GM18868 (cell line): ENCODE data around the gene PRDM2.

Experiments
- ATAC-seq: cut with Tn5 transposase; IDR thresholded peaks from one replicate; pipeline ENCODE4 v1.9.1; 2021; ENCODE audit warnings: mild to moderate bottlenecking, moderate library complexity; ENCODE audit not compliant: unreplicated experiment

The PRDM2 gene

DNA sequence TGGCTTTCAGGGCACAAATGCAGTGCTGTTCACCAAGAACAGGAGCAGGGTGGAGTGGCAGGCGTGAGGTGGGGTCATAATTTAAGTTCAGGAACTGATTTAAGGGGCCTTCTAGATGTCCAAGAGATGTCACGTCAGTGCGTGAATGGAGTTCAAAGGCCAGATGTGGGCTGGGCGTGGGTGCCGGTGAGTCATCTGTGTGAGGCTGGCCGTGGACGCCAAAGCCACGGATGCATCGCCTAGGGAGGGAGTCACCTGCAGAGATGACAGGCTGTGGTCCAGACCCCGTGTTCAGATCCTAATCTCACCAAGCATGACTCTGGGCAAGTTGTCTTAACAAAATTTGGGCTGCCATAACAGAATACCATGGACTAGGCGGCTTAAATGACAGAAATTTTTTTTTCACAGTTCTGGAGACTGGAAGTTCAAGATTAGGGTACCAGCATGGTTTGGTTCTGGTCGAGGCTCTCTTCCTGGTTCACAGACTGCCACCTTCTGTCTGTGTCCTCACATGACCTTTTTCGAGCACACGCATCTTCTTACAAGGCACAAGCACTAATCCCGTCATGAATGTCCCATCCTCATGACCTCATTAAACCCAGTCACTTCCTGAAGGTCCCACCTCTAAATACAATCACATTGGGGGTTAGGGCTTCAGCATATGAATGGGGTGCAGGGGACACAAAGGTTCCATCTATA, 109.6 kb downstream of the PRDM2 start:
- ATAC-seq, result no peak

DNA sequence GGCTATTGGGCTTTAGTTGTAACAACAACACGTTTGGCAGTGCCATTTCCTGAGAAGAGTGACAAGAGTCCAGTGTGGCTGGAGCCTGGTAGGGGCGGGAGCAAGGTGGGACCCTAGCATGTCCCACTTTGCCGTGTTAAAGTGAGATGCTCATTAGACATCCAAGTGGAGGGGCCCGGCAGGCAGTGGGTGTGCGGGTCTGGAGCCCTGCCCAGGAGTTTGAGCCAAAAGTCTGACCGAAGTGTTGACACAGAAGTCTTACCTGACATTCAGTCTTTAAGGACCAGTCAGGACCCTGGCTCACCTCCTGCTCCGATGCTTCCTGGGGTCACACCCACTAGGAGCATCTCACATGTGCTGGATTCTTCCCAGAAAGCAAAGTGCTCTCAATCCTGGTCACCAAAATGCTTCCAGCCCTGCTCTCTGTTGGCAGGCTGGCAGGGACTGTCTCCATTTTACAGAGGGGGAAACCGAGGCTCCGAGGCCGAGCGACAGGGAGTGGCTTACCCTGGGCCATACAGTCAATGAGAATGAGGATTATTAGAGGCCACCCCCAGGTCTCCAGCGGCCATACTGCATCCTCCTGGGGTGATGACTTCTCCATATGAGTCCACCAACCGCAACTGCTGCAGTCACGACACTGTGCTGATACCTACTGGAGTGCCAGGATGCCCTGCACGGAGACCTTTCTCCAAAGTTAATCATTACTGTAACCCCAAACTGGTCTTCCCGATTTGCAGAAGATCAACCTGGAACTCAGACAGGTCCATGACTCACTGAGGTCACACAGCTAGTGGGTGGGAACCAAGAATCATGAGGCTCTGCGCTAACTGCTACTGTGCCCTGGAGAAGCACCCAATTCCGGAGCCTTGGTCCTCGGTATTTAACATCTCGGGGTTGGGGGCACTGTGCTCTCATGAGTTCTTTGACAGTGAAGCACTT, 112.7 kb downstream of the PRDM2 start:
- ATAC-seq, result no peak

DNA sequence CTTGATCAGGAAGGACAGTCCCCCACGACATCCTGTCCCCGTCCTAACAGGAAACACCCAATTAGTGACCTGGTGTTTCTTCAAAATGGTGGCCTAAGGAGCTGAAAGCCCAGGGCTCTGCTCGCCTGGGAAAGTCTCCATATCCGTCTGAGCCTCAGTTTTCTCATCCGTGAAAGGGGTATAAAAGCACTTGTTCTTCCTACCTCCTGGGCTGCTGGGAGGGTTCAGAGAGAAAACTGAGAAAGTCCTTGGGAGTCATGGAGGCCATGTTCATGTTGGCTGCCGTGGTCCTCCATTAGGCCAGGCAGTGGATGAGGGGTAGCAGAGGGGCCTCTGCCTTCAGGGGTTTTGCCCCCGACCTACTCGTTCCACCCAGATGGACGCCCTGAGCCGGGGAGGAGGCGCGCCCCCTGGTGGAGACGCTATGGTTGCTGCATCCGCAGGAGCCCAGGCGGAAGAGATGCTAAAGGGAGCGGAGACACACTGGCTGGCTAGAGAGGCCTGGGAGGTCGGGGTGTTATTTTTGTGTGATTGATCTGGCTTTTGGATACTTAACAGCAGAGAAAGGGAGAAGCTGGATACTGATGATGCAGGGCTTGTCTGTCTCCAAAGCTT, 113.5 kb downstream of the PRDM2 start:
- ATAC-seq, result no peak

DNA sequence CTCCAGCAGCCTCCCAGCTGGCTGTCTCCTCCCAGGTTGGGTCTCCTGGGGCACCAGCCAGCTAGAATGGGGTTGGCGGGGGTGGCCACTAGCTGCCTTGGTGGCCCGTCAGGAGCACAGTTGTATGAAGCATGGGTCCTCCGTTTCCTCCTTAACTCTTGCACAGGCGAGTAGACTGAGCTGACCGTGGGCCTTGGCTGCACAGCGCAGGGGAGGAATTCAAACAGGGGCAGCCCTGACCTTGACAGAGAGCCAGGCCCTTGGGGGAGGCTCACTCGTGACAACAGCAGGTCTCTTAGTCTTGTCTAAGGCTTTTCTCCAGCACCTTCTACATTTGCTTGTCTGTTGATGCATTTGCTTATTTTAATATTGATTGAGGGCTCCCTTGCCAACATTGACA, 114.1 kb downstream of the PRDM2 start:
- ATAC-seq, result no peak

DNA sequence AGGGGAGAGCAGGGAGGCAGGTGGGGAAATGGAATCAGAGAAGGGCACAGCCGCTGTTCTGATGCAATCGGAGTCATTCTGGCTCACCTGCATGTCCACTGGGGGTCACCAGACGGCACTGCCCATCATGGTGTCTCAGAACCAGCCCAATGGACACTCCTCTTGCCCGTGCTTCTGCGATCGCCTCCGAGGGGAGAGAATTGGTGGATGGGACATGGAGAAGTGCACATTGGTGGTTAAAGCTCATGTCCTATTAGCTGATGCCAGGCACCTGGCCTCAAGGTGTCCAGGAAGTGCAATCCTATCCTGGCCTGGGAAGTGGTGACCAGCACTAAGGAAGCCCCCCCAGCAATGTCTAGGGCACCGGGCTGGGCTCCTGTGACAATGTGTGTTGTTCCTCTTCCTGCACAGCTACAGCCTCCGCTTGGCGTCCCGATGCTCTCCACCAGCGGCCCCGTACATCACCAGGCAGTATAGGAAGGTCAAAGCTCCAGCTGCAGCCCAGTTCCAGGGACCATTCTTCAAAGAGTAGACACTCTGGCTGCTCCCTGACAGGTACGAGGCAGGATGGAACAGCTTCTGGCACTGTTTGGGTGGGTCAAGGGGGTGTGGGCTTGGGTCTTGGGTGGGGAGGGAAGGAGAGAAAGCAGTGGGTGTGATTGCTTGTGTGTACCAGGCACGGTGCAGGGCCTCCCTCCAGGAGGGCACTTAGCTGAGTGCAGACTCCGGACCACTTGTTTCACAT, 116.2 kb downstream of the PRDM2 start:
- no peak for ATAC-seq

DNA sequence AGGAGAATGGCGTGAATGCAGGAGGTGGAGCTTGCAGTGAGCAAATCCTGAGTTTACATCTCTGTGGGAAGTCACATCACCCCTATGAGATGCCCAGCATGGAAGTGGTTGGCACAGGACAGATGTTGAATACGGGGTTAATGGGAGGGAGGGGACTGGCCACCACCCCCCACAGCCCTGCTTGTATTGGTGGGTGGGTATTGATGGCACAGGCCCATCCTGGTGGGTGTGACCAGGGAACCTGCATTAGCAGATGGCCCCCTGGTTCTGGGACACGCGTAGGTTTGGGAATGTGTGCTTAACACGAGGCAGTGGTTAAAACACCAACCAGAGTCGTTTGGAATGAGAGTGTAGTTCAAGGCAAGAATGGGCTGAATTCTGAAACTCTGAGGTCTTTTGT, 117.9 kb downstream of the PRDM2 start:
- ATAC-seq, result no peak

DNA sequence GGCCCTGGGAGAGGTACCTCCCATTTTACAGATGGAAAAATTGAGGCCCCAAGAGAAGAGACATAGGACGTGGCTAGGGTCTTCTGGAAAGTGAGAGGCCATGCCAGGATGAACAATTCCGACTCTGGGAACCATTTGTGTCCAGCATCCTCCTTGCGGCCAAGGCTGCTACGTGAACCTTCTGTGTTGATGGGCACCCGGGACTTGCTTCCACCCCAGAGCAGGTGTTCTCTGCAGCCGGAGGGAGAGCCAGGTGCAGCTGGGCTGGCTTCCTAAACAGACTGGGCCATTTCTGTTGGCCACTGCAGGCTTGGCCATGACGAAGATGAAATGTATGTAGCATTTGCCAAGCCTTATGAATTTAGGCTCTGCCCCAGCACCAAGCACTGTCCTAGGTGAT, 118.9 kb downstream of the PRDM2 start:
- ATAC-seq, result no peak

- ATAC-seq, result no peak
Measured at GRCh38 chr1:13819642-13820041, 119.7 kb downstream of the PRDM2 start.

DNA sequence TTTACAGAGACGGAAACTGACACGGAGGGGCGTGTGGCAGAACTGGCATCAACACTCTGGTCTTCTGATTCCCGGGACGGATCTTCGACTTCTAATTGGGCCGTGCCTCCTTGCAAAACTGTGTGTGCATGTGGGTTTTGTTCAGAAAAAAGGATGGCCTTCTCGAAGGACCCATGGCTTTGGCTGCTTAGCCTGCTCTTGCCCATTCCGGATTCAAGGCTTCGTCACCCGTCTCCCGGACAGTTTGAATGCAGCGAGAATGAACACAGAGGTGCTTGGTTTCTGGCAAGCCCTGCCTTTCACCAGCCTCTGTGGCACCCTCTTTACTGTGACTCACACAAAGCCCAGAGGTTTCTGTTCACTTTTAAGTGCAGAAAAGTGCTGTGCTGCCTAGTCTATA, 120.1 kb downstream of the PRDM2 start:
- ATAC-seq, result no peak

DNA sequence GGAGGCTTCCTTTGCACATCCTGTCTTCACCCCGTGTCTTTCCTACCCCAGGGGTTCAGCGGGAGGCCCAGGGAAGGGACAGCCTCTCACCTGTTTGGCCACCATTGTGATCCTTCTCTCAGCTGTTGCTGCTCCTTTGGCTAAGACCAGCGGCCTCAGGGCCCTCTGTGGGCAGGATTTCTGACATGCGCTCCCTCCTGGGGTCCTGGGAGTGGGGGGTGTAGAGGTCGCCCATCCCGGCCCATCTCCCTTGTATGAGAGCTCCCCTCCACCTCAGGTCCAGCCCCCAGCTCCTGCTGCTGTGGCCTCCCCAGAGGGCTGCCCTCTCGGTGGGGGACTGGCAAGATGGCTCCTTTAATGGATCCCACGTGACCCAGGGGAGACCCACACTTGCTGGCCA, 120.5 kb downstream of the PRDM2 start:
- no peak for ATAC-seq

- no peak for ATAC-seq
Measured at GRCh38 chr1:13823126-13823880, 123.3 kb downstream of the PRDM2 start.

DNA sequence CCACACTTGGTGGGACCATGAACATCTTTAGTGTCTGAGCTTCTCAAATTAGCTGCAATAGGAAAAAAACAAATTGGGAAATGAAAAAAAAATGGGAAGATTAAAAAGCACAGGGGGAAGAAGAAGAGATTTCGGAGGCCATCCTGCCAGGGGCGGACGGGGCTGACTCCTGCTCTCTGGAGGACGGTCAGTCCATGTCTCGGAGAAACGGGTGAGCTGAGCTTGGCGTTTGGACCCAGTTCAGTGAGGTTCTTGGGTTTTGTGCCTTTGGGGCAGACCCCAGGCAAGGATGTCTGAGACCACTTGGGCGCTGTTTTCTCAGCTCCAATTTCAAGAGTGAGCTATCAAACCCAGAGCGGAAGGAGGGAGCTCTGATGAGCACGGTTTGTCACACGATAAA, 123.9 kb downstream of the PRDM2 start:
- ATAC-seq, result no peak

GRCh38 chr1:13824626-13825025, 124.6 kb downstream of the PRDM2 start:
- ATAC-seq, result no peak

- no peak for ATAC-seq
Measured at GRCh38 chr1:13825033-13825432, 125.0 kb downstream of the PRDM2 start.

GRCh38 chr1:13826009-13826408, 126.0 kb downstream of the PRDM2 start:
- no peak for ATAC-seq

GRCh38 chr1:13826591-13826990, 126.6 kb downstream of the PRDM2 start:
- no peak for ATAC-seq

GRCh38 chr1:13828454-13829151, 128.6 kb downstream of the PRDM2 start:
- ATAC-seq, result no peak

DNA sequence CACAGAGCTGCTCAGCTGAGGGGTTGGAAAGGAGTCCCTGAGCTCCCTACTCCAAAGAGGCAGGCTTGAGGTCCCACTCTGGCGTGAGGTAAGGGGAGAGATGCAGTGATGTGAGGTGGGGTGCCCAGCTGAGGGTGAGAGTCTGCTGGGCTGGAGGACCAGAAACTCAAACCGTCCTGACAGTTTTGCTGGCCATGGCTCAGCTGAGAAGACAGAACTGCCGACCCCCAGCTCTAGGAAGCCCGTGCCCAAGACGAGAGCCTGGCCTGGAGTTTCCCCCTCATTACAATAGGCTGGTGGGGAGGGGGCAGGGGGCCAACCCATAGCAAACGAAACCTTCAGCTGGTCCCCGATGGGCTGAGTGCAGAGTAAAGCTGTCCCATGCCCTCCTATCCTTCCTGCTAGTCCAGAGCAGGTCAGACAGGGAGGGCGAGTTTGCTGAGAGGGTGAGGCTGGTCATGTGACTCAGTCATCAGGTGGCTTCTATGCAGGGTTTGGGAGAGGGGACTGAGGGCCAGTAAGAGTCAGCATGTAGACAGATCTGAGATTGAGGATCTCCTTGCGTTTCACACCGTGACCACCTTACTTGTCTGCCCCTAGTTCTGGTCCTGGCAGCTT, 129.3 kb downstream of the PRDM2 start:
- no peak for ATAC-seq

GRCh38 chr1:13830170-13830569, 130.2 kb downstream of the PRDM2 start:
- ATAC-seq, result no peak
